ENCODE results near the gene RAB30.
A peak's percentile ranks its signal among the peaks of the same experiment; 100 is the strongest.

RAB30 gene

GRCh38 chr11:83064011-83064410 lies 7.7 kb downstream of the RAB30 start:
- Histone ChIP-seq H3K36me3 (ENCODE audit: insufficient read depth) (no peaks in the 10 kb centered on the region), H3K9ac (peak overlapping the region; percentile 60; the same call in 1 of the 2 replicates), H3K79me2 (ENCODE audit: insufficient read depth, low read depth) (peaks cover 12% of the 10 kb centered on the region; the same call in 1 of the 2 replicates), H3K27me3 (ENCODE audit: insufficient read depth, low read depth) (no peaks in the 10 kb centered on the region), H3K4me3 (IDR thresholded peaks at IDR 0.05; ENCODE audit: insufficient read depth, low read depth, low read length) (no peak overlapping the region), H3K27ac (peak overlapping the region; percentile 87), H2AFZ (ENCODE audit: low read depth) (no peak overlapping the region), H3K4me2 (peak overlapping the region; percentile 92), H3K4me1 (ENCODE audit: low read depth, poor library complexity, severe bottlenecking) (peaks cover 43% of the 10 kb centered on the region), H4K20me1 (ENCODE audit: insufficient read depth) (no peaks in the 10 kb centered on the region)
- TF ChIP-seq CTCF (conservative IDR thresholded peaks at IDR 0.05; ENCODE audit: low read depth, low read length): no peak

GRCh38 chr11:83063073-83063754 lies 8.5 kb downstream of the RAB30 start:
- Histone ChIP-seq H3K9ac (peak overlapping the region; percentile 60), H3K27me3 (ENCODE audit: insufficient read depth, low read depth) (no peaks in the 10 kb centered on the region), H2AFZ (ENCODE audit: low read depth) (peak overlapping the region; percentile 69), H3K79me2 (ENCODE audit: insufficient read depth, low read depth) (peaks cover 12% of the 10 kb centered on the region; the same call in 1 of the 2 replicates), H3K4me3 (IDR thresholded peaks at IDR 0.05; ENCODE audit: insufficient read depth, low read depth, low read length) (no peak overlapping the region), H4K20me1 (ENCODE audit: insufficient read depth) (no peaks in the 10 kb centered on the region), H3K36me3 (ENCODE audit: insufficient read depth) (no peaks in the 10 kb centered on the region), H3K27ac (peak overlapping the region; percentile 87), H3K4me2 (peak overlapping the region; percentile 92), H3K4me1 (ENCODE audit: low read depth, poor library complexity, severe bottlenecking) (peaks cover 40% of the 10 kb centered on the region)
- no peak for TF ChIP-seq CTCF (conservative IDR thresholded peaks at IDR 0.05; ENCODE audit: low read depth, low read length)

- peak overlapping the region; percentile 60; the same call in 1 of the 2 replicates for H3K9ac ChIP-seq
These were observed 9.8 kb downstream of the RAB30 start for GRCh38 chr11:83061883-83062282.

GRCh38 chr11:83060965-83061364 lies 10.7 kb downstream of the RAB30 start:
- TF ChIP-seq CTCF (conservative IDR thresholded peaks at IDR 0.05; ENCODE audit: low read depth, low read length): no peak
- Histone ChIP-seq H2AFZ (ENCODE audit: low read depth) (no peak overlapping the region), H3K27me3 (ENCODE audit: insufficient read depth, low read depth) (no peaks in the 10 kb centered on the region), H3K36me3 (ENCODE audit: insufficient read depth) (no peaks in the 10 kb centered on the region), H3K4me3 (IDR thresholded peaks at IDR 0.05; ENCODE audit: insufficient read depth, low read depth, low read length) (no peak overlapping the region), H3K9ac (no peak overlapping the region), H3K4me2 (no peak overlapping the region), H4K20me1 (ENCODE audit: insufficient read depth) (no peaks in the 10 kb centered on the region), H3K79me2 (ENCODE audit: insufficient read depth, low read depth) (peaks cover 13% of the 10 kb centered on the region; the same call in 1 of the 2 replicates), H3K4me1 (ENCODE audit: low read depth, poor library complexity, severe bottlenecking) (peaks cover 47% of the 10 kb centered on the region), H3K27ac (peak overlapping the region; percentile 87; the same call in 1 of the 2 replicates)

More at GRCh38 chr11:83061883-83062282, 9.8 kb downstream of the RAB30 start:
- Histone ChIP-seq H2AFZ (ENCODE audit: low read depth) (peak overlapping the region; percentile 69; the same call in 1 of the 2 replicates), H3K36me3 (ENCODE audit: insufficient read depth) (no peaks in the 10 kb centered on the region), H3K27ac (peak overlapping the region; percentile 87), H3K27me3 (ENCODE audit: insufficient read depth, low read depth) (no peaks in the 10 kb centered on the region), H4K20me1 (ENCODE audit: insufficient read depth) (no peaks in the 10 kb centered on the region), H3K4me1 (ENCODE audit: low read depth, poor library complexity, severe bottlenecking) (peaks cover 40% of the 10 kb centered on the region), H3K4me2 (peak overlapping the region; percentile 92), H3K79me2 (ENCODE audit: insufficient read depth, low read depth) (peaks cover 12% of the 10 kb centered on the region; the same call in 1 of the 2 replicates), H3K4me3 (IDR thresholded peaks at IDR 0.05; ENCODE audit: insufficient read depth, low read depth, low read length) (no peak overlapping the region)
- TF ChIP-seq CTCF (conservative IDR thresholded peaks at IDR 0.05; ENCODE audit: low read depth, low read length): no peak

Data from KMS-11 (cell line).